NCI-H774 (cell line): ENCODE measurements around the gene DUOX1.

ENCODE experiments used
- DNase-seq: peaks from one replicate; lab custom pipeline; 2025; lab: John Stamatoyannopoulos, UW

DUOX1 gene

GRCh38 chr15:45143946-45144345 is 14.2 kb downstream of the DUOX1 start:
- no peak for DNase-seq

- DNase-seq: no peak
Observed at GRCh38 chr15:45144775-45145174, 15.0 kb downstream of the DUOX1 start.

GRCh38 chr15:45146405-45146804 is 16.6 kb downstream of the DUOX1 start:
- no peak for DNase-seq

GRCh38 chr15:45147606-45148005 is 17.8 kb downstream of the DUOX1 start:
- DNase-seq: no peak

GRCh38 chr15:45148076-45149059 is 18.6 kb downstream of the DUOX1 start:
- no peak for DNase-seq

GRCh38 chr15:45149060-45149459 is 19.3 kb downstream of the DUOX1 start:
- no peak for DNase-seq

GRCh38 chr15:45150481-45150880 is 20.7 kb downstream of the DUOX1 start:
- DNase-seq: no peak

GRCh38 chr15:45150997-45151396 is 21.2 kb downstream of the DUOX1 start:
- no peak for DNase-seq

- DNase-seq: no peak
Observed at GRCh38 chr15:45151998-45152828, 22.4 kb downstream of the DUOX1 start.

- DNase-seq: no peak
Observed at GRCh38 chr15:45155739-45156138, 25.9 kb downstream of the DUOX1 start.

- DNase-seq: no peak
Observed at GRCh38 chr15:45156744-45157455, 27.1 kb downstream of the DUOX1 start.

- no peak for DNase-seq
Observed at GRCh38 chr15:45157974-45158373, 28.2 kb downstream of the DUOX1 start.

- no peak for DNase-seq
Observed at GRCh38 chr15:45161666-45162065, 31.9 kb downstream of the DUOX1 start.

- DNase-seq: peak; percentile 50
Observed at GRCh38 chr15:45162771-45163507, 33.1 kb downstream of the DUOX1 start.

GRCh38 chr15:45163508-45163856 is 33.7 kb downstream of the DUOX1 start:
- no peak for DNase-seq

GRCh38 chr15:45164914-45165313 is 35.1 kb downstream of the DUOX1 start:
- no peak for DNase-seq

- DNase-seq: no peak
Observed at GRCh38 chr15:45165536-45165935, 35.7 kb downstream of the DUOX1 start.

- peak; percentile 52 for DNase-seq
Observed at GRCh38 chr15:45166834-45167630, 37.2 kb downstream of the DUOX1 start.

- DNase-seq: no peak
Observed at GRCh38 chr15:45167631-45168205, 37.9 kb downstream of the DUOX1 start.

- no peak for DNase-seq
Observed at GRCh38 chr15:45168286-45168685, 38.5 kb downstream of the DUOX1 start.
